Hematopoietic multipotent progenitor cell treated with erythropoietin and hydrocortisone succinate and interleukin-3 and kit ligand, for 8 days (in vitro differentiated cells): ENCODE data around the gene KIF14.

Experiments used
- DNase-seq: peaks from one replicate; pipeline ENCODE4 v3.0.0-alpha.2; 2015

The KIF14 gene, protein sequence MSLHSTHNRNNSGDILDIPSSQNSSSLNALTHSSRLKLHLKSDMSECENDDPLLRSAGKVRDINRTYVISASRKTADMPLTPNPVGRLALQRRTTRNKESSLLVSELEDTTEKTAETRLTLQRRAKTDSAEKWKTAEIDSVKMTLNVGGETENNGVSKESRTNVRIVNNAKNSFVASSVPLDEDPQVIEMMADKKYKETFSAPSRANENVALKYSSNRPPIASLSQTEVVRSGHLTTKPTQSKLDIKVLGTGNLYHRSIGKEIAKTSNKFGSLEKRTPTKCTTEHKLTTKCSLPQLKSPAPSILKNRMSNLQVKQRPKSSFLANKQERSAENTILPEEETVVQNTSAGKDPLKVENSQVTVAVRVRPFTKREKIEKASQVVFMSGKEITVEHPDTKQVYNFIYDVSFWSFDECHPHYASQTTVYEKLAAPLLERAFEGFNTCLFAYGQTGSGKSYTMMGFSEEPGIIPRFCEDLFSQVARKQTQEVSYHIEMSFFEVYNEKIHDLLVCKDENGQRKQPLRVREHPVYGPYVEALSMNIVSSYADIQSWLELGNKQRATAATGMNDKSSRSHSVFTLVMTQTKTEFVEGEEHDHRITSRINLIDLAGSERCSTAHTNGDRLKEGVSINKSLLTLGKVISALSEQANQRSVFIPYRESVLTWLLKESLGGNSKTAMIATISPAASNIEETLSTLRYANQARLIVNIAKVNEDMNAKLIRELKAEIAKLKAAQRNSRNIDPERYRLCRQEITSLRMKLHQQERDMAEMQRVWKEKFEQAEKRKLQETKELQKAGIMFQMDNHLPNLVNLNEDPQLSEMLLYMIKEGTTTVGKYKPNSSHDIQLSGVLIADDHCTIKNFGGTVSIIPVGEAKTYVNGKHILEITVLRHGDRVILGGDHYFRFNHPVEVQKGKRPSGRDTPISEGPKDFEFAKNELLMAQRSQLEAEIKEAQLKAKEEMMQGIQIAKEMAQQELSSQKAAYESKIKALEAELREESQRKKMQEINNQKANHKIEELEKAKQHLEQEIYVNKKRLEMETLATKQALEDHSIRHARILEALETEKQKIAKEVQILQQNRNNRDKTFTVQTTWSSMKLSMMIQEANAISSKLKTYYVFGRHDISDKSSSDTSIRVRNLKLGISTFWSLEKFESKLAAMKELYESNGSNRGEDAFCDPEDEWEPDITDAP (N-terminal part only)

GRCh38 chr1:200620273-200621131, at the start of gene KIF14:
TSS of gene KIF14 (minus strand) at chr1:200620751. CDS start at chr1:200618723, 2,028 bp downstream.
- DNase-seq = peak; percentile 94

- peak; percentile 93 for DNase-seq
Measured at GRCh38 chr1:200669314-200670241, 49.0 kb upstream of the KIF14 start, which contains the start of gene DDX59. TSS of gene DDX59 (minus strand) at chr1:200669907. CDS start at chr1:200666740, 3,167 bp downstream.

GRCh38 chr1:200668514-200669313, 48.2 kb upstream of the KIF14 start:
- peak; percentile 14 for DNase-seq

GRCh38 chr1:200666309-200666708, 45.8 kb upstream of the KIF14 start:
- DNase-seq = no peak

- no peak for DNase-seq
Measured at GRCh38 chr1:200665861-200666260, 45.3 kb upstream of the KIF14 start.

DNA sequence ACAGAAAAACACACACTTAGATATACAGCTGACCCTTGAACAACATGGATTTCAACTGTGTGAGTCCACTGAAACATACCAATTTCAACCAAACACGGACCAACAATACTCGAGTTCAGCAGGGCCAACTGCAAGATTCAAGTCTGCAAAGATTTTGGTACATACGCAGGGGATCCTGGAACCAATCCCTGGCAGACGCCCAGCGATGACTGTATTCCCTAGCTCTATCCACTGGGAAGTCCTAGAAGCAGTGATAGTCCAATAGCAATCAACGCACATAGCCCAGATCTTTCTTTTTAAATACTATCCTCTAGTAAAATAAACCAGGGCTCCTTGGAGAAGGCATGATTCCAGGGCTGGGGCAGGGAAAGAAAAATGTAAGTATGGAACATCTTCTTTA, 40.2 kb upstream of the KIF14 start:
- DNase-seq = no peak

DNA sequence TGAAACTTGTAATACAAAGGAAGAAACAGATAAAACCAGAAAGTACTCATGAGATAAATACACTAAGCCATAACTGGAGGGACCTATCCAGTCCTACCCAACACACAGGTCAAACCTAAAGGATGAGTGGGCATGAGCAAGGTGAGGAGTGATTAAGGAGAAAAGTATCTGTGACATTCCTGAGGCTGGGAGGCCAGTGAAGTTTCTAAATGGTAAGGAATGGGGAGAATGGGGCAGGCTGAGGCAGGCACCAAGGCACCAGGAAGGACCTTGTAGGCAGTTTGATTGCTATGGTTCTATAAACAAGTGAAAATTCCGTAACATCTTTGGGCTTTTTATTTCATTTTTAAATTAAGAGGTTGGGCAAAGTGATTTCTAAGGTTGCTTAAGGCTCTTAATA, 38.7 kb upstream of the KIF14 start:
- no peak for DNase-seq

GRCh38 chr1:200658037-200658818, 37.7 kb upstream of the KIF14 start:
- no peak for DNase-seq

GRCh38 chr1:200654660-200655059, 34.1 kb upstream of the KIF14 start:
- no peak for DNase-seq

DNA sequence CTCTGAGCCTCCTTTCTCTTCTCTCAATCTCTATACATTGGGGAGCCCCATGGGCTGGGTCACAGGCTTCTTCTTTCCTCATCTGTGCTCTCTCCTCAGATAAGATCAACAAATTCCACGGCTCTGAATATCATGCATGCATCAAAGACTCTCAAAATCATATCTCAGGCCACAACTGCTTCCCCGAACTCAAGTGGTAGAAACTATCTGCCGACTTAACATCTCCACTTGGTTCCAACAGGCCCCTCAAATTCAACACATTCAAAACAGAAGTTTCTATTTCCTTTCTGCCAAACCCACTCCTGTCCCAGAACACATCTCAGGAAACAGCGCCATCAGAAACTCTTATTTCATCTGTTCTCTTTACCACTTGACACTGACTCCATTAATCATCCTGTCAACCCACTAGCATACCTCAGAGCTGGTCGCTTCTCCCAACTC, 32.5 kb upstream of the KIF14 start:
- no peak for DNase-seq

- no peak for DNase-seq
Measured at GRCh38 chr1:200652378-200652777, 31.8 kb upstream of the KIF14 start.

DNA sequence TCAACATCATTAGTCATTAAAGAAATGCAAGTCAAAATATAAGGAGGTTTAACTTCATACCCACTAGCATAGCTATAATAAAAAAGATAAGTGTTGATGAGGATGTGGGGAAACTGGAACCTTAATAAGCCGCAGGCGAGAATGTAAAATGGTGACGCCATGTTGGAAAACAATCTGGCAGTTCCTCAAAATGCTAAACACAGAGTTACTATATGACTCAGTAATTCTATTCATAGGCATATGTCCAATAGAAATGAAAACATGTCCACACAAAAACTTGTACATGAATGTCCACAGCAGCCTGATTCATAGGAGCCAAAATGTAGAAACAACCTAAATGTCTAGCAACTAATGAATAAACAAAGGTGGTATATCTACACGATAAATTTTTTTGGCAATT, 26.0 kb upstream of the KIF14 start:
- DNase-seq = no peak

GRCh38 chr1:200644021-200644420, 23.5 kb upstream of the KIF14 start:
- no peak for DNase-seq

- DNase-seq = no peak
Measured at GRCh38 chr1:200642481-200642880, 21.9 kb upstream of the KIF14 start.

- no peak for DNase-seq
Measured at GRCh38 chr1:200640963-200641401, 20.4 kb upstream of the KIF14 start.

DNA sequence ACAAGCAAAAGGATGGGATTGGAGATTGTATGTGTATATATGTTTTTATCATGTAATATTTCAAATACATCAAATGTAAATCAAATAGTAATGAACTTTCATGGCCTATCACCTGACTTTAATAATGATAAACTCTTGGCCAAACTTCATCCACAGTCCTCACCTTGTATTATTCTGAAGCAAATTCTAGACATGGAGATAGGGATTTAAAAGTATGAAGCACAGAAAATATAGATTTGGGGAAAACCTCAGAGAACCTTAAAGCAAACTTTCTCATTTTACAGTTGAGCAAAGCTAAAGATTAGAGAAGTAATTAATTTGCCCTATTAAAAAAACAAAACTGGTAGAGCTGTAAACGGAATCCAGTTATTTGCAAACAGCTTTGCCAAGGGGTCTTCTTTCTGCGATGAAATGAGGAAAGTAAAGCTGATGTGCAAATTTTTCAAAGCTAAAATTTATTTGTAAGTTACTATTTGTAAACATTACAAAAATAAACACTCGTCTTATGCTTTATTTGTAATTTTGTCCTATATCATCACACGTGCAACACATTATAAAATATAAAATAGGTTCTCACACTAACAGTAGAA, 19.9 kb upstream of the KIF14 start:
- no peak for DNase-seq

- DNase-seq = no peak
Measured at GRCh38 chr1:200638073-200638472, 17.5 kb upstream of the KIF14 start.

- DNase-seq = no peak
Measured at GRCh38 chr1:200636681-200637080, 16.1 kb upstream of the KIF14 start.
